Right renal cortex interstitium (tissue), 3 donors: ENCODE results near the gene C10orf105. TPM values are rescaled to one million over a fixed set of nuclear protein-coding genes. Genes with fewer than 3 reads are reported as not detected.

Experiments used
- DNase-seq, 3 donors: peaks; one replicate each; pipeline ENCODE4 v3.0.0-alpha.2; 2013; ENCODE audit warnings: low read depth in 3 of 3, low spot score in 2 of 3
- polyA plus RNA-seq, 3 donors: library from polyadenylated mRNA; unstranded; fragments of 120-200 nt; gene quantifications; one replicate each; pipeline ENCODE4 v1.2.1, GENCODE V29; 2013; ENCODE audit not compliant: insufficient read length in 3 of 3

Gene C10orf105
- polyA plus RNA-seq, 3 donors, result 0.04 to 0.17 (median 0.06) TPM

GRCh38 chr10:71739358-71739900 is 19.9 kb upstream of the C10orf105 start:
- no peak for DNase-seq

- no peak for DNase-seq
Measured at GRCh38 chr10:71737834-71738197, 18.2 kb upstream of the C10orf105 start.

GRCh38 chr10:71737001-71737833 is 17.6 kb upstream of the C10orf105 start:
- no peak for DNase-seq

- DNase-seq, result no peak
Measured at GRCh38 chr10:71736570-71736952, 17.0 kb upstream of the C10orf105 start.

GRCh38 chr10:71735709-71736569 is 16.4 kb upstream of the C10orf105 start:
- no peak for DNase-seq

GRCh38 chr10:71734797-71735196 is 15.2 kb upstream of the C10orf105 start:
- no peak for DNase-seq

GRCh38 chr10:71731791-71732190 is 12.2 kb upstream of the C10orf105 start:
- DNase-seq, result no peak

GRCh38 chr10:71729161-71729636 is 9.6 kb upstream of the C10orf105 start:
- no peak for DNase-seq

GRCh38 chr10:71727738-71728737 is 8.5 kb upstream of the C10orf105 start:
- DNase-seq, result no peak

GRCh38 chr10:71727105-71727737 is 7.6 kb upstream of the C10orf105 start:
- DNase-seq, result no peak

GRCh38 chr10:71726580-71727104 is 7.1 kb upstream of the C10orf105 start:
- no peak for DNase-seq

- no peak for DNase-seq
Measured at GRCh38 chr10:71725998-71726579, 6.5 kb upstream of the C10orf105 start.

- no peak for DNase-seq
Measured at GRCh38 chr10:71725249-71725648, 5.7 kb upstream of the C10orf105 start.

GRCh38 chr10:71724539-71724938 is 5.0 kb upstream of the C10orf105 start:
- no peak for DNase-seq

- no peak for DNase-seq
Measured at GRCh38 chr10:71723311-71723710, 3.7 kb upstream of the C10orf105 start.

GRCh38 chr10:71722849-71723248 is 3.3 kb upstream of the C10orf105 start:
- DNase-seq, result no peak

GRCh38 chr10:71721313-71721712 is 1.7 kb upstream of the C10orf105 start:
- DNase-seq, result no peak

- DNase-seq, result no peak
Measured at GRCh38 chr10:71720288-71720687, 710 bp upstream of the C10orf105 start.

- DNase-seq, result no peak
Measured at GRCh38 chr10:71719042-71719441, 536 bp downstream of the C10orf105 start.
